GM20431 (cell line): ENCODE measurements around the gene FANCD2.
"Not testable (repeated sequence)": the region's sequence is repeated elsewhere in the genome, so short reads cannot be mapped to it uniquely, and the experiment has no call there.

Source experiments
- in situ Hi-C: fragments of 300-500 bp; cut with MseI, MboI; formaldehyde crosslinking; loops from one replicate; pipeline ENCODE4 v1.15.0; 2020; ENCODE audit warnings: low sequenced_read_pairs; ENCODE audit not compliant: unreplicated experiment

The FANCD2 gene

GRCh38 chr3:10026084-10026890, at the start of gene FANCD2:
FANCD2 (plus strand) TSS chr3:10026437; CDS start chr3:10028658, 2,221 bp downstream.
- in situ Hi-C loops = no loop called here

GRCh38 chr3:9976721-9977709, 49.2 kb upstream of the FANCD2 start:
- in situ Hi-C loops = no loop called here

GRCh38 chr3:9978710-9979305, 47.4 kb upstream of the FANCD2 start:
- in situ Hi-C loops = no loop called here

GRCh38 chr3:9980251-9980650, 46.0 kb upstream of the FANCD2 start:
- in situ Hi-C loops = no loop called here

- in situ Hi-C loops = no loop called here
Observed at GRCh38 chr3:9986230-9986725, 40.0 kb upstream of the FANCD2 start.

GRCh38 chr3:9994086-9994844, 32.0 kb upstream of the FANCD2 start:
- in situ Hi-C loops = no loop called here

GRCh38 chr3:10000686-10001085, 25.6 kb upstream of the FANCD2 start:
- in situ Hi-C loops = no loop called here

GRCh38 chr3:10002951-10003350, 23.3 kb upstream of the FANCD2 start:
- in situ Hi-C loops = no loop called here

- in situ Hi-C loops = no loop called here
Observed at GRCh38 chr3:10004506-10004905, 21.7 kb upstream of the FANCD2 start.

GRCh38 chr3:10004960-10005564, 21.2 kb upstream of the FANCD2 start:
- in situ Hi-C loops = no loop called here

- in situ Hi-C loops = no loop called here
Observed at GRCh38 chr3:10006048-10006761, 20.0 kb upstream of the FANCD2 start.

GRCh38 chr3:10006762-10007090, 19.5 kb upstream of the FANCD2 start:
- in situ Hi-C loops = no loop called here

- in situ Hi-C loops = no loop called here
Observed at GRCh38 chr3:10007126-10007782, 19.0 kb upstream of the FANCD2 start.

- in situ Hi-C loops = not testable (repeated sequence)
Observed at GRCh38 chr3:10008216-10008587, 18.0 kb upstream of the FANCD2 start.

GRCh38 chr3:10008588-10009344, 17.5 kb upstream of the FANCD2 start:
- in situ Hi-C loops = no loop called here

GRCh38 chr3:10010421-10010877, 15.8 kb upstream of the FANCD2 start:
- in situ Hi-C loops = no loop called here

GRCh38 chr3:10010878-10011465, 15.3 kb upstream of the FANCD2 start:
- in situ Hi-C loops = no loop called here
